Stimulated activated CD4-positive, alpha-beta T cell treated with anti-CD3 and anti-CD28 coated beads, TNF-alpha, amount 100 ng/mL, for 4 hours (primary cell): ENCODE results near the gene FGD4.
"Not testable (repeated sequence)": the region's sequence is repeated elsewhere in the genome, so short reads cannot be mapped to it uniquely, and the experiment has no call there.

Source experiments
- DNase-seq, 3 experiments: peaks; one replicate each; pipeline ENCODE4 v3.0.0-alpha.2; 2020; ENCODE audit warnings: low read depth in 3 of 3

The FGD4 gene

DNA sequence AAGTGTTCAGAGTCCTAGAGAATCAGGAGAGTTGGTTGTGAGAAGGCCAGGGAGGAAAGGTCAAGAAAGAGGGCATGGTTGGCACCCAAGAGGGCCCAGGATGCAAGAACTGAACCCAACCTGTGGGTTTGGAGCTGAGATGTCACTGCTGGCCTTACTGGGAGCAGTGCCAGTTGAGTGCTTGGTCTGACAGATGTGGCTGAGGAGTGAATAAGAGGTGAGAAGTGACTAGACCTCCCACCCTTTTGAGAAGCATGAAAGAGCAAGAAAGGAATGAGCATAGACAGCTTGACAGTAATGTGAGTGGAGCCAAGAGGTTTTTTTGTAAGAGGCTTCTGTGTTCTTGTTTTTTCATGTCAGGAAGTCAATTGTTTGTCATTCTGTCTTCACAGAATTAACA is 95.3 kb downstream of the FGD4 start:
- no peak for DNase-seq

DNA sequence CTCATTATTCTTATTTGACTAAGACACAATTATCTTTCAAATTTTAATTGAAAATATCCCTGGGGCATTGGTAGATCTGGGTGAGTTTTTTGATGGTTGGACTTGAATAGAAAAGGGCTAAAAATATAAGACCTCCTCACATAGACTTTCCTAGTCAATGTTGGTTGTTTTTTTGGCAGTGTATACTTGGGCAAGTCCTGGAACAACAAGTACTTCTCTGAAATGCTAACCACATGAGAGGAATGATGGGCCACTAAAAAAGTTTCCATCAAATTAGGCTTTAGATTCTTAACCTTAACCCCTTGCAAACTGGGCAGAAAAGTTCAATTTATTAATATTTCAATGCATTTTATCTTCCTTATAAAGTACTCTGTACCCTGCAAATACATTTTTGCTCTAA is 97.6 kb downstream of the FGD4 start:
- no peak for DNase-seq

DNA sequence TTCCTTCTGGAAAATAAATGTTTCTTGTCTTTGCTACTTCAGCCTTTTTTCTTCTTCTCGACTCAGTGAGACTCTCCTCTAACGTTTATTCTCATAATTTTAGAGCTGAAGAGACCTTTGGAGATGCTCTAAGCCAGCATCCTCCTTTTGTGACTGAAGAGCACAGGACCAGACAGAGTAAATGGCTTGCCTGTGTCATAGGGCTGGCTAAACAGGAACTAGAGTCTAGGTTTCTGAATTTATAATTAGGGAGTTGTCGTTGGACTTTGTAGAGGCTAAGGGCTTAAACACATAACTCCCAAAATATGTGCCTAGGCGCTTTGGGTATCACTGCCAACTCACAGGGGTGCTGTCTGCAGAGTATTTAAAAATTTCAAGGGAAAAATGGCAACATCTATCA is 98.5 kb downstream of the FGD4 start:
- no peak for DNase-seq

DNA sequence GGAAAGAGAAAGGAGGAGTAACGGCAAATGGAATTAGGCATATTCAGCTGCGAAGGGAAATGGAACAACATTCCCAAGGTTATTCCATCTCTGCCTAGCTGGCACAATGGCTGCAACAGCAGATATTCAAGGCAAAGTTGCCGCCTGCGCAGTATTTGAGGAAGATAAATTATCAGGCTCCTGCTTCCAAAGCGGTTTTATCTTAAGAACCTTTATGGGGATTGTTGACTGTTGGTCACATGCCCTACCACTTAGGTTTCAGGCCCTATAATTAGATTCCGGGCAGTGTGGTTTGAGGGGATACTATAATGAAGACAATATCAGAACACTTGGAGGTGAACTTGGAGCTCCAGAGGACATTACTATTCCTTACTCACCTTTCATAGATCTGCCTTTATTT is 99.7 kb downstream of the FGD4 start:
- no peak for DNase-seq

DNA sequence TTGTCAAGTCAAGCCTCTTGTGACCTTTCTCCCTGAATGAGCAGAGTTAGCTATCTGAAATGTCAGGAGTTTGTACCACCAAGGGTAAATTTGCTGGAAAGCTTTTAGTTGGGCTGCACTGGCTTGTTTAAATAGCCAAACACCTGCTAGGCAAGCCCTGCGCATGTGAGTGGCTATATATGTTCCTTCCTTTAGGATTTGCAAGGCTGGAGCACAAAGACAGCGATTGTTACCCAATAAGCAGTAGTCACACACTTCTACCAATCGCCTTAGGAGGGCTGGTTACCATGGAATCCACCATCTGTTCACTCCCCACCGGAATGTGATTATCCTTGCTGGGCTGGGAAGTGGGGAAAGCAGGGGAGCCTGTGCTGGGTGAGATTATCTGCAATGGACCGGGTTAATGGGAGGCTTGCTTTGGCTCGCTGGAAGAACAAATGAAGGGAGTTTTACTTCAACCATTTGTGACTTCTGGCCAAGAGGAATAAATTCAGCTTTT is 102.5 kb downstream of the FGD4 start:
- DNase-seq: no peak

DNA sequence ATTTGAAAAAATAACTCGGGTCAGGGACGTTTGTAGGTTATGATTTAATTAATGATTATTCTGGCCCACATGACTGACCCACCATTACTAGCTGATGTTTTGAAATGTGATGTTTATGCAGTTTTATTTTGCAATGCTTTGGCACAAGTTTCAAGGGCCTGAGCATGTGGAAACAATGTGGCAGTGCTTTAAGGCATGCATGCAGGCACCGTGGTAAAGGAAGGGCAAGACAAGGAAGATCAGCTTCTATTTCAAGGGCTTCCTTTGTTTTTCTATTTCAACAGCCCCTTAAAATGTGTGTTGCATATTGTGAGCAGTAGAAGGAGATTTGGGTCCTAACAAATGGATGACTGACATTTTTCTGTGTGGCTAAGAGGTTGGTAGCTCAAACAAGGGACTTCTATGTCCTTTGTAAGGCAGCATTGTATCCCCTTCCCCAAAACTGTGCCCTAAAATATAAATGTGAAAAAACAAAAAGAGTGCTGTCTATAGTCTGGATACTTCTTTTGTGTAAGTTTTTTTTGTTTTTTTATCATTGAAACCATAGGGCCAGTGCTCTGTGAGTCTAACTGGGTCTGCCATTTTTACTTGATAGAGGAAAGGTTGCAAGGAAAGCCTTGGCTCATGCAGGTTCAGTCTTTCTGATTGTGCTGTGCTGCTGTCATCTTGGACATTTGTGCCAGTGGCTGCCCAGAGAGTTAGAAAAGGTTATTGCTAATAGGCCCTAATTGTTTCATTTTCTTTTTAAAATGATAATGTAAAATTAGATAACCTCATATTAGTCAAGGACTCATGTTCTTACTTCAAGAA is 103.5 kb downstream of the FGD4 start:
- no peak for DNase-seq

DNA sequence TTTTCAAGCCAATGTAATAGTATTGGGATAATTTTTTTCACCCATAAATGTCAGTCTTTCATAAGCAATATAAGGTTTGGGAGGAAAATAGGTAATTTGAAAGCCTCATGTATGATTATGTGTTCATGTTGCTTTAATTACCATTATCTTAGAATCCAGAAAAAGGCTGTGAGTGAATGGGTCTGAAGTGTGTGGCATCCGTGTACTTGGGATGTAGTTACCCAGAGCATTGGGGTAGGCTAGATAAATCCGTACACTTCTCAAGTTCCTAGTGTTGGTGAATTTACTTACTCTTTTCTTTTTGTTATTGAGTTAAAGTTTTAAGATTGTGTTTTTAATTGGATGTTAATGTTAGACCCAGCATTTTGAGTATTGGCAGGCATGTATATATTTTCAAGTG is 104.4 kb downstream of the FGD4 start:
- no peak for DNase-seq

DNA sequence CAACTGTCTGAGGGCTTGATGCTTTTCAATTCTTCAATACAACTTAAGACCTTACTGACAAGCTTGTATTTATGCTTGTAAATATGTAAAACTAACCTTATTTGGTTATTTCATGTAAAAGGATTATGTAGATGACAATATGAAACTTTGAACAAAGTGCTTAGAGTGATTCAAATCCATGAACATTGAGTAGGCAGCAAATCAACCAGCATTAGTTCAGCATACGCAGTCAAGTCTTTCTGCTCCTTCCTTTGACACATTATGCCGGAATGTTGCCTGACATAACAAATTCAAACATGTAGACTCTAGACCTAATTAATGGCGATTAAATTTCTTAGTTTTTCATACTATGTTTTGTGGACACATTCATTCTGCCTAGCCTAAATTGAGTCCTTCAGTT is 105.2 kb downstream of the FGD4 start:
- no peak for DNase-seq

DNA sequence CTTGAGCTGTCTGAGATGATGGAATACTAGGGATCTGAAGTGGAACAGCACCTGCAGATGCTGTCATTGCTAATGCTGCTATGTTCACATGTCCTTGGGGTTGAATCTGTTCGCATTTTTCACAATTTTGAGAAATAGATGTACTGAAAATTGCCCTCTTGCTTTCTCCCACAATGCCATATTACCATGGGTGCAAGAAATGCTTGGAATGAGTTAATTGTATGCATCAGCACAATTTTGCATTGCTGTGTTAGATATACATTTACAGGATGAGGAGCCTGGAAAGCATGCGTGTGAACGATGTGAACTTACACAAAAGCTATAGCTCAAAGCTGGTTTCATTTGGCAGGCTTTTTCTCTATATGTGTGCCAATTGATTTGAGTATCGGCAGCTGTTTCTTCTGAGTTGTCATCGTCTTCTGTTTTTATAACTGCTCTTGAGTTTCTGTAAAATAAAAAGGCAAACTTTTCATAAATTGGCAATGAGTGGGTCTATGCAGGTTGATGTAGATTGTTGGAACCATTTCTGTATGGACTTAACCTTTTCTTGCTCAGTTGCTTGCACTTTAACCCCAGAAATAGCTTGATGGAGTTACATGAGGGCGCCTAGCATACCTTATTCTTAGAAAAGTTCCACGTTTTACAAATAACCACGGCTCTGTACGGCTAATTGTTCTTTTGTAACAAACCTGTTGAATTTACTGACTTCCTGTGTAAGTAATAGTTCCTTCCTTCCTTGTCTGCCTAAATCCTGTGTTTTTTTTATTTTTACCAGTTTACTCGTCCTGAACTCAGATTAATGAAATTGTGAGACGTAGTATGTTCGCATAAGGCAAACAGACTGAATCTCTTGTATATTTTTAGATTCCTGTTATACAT is 105.9 kb downstream of the FGD4 start:
- DNase-seq: no peak

DNA sequence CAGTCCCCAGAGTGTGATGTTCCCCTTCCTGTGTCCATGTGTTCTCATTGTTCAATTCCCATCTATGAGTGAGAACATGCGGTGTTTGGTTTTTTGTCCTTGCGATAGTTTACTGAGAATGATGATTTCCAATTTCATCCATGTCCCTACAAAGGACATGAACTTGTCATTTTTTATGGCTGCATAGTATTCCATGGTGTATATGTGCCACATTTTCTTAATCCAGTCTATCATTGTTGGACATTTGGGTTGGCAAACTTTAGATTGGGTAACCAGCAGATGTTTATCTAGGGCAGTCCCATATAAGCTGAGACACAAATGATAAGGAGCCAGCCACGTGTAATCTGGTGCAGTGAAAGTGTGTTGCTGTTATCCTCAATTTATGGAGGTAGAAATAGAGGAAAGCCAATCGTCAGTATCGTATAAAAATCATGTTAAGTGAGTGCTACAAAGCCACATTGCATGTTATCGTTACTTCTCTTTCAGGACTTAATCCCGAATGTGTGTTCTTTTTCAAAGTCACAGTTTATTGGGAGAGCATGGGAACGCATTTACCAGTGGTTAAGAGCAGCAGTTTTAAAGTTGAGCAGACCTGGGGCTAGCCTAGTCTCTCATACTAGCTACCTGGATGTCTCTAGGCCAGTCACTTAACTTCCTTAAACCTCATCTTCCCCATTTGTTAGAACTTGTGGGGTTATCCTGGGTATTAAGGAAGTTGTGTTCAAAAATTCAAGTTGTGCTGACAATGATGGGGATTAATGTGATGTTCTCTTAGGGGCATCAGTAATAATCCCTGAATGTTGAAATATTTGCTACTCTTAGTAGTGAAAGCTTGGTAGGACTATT is 108.0 kb downstream of the FGD4 start:
- DNase-seq: not testable (repeated sequence)

DNA sequence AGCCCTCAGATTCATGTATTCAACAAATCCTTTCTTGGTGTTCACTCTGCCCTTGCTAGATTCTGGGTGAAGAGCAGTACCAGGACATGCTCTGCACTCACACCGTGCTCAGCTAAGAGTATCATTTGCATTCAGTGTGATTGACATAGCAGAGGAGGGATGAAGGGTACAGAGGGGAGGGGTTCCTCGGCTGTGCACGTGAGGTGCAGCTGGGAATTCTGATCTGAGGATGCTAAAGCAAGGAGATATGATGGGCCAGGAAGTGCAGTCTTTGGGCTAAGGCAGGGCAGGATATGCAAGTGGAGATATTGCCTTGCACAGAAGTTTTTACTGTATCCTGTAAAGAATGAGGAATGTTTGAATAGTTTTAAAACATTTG is 108.6 kb downstream of the FGD4 start:
- no peak for DNase-seq

DNA sequence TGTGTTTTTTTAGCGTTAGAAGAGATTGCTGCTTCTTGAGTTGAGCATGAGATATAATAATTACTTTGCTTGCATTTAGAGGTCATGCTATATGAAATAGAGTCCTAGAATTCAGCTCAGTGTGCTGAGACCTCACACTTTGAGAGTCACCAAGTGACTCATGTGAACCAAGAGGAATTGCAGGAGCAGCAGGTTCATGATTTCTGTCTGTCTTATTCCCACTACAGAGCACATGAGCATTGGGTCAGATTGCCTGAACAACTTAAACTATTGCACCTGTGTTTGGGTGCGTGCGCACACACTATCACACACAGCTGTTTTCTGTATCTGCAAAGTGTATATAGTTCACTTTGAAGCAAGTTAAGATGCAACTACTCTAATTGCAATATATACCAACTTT is 109.3 kb downstream of the FGD4 start:
- no peak for DNase-seq

DNA sequence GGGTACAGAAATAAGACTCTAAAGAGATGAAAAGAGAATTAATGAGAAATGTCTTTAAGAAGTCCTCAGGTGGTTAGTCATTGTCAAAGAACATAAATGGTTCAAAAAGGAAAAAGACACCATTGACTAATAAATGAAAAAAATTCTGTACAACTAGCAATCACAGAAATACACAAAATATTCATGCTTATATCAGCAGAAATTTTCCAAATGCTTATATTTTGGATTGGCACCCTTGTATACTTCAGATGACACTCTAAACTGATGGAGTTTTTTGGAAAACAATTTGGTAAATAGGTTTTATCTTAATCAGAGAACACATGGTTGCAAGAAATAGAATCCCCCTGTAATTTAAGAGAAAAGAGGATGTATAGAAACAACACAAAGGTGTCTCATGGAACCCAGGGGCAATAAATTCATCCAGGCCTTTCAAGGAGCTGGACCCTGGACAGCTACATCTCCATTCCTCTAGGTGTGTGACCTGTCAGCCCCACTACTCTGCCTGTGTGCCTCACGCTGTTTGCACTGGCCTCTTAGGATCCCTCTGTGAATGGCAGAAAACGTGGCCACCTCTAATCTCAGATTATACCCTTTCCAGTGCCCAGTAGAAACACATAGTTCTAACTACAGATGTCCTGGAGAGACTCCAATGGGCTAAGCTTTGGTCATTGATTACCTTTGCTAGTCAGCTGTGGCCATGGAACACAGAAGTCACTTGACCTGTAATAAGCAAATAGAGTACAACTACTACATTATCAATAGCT is 110.2 kb downstream of the FGD4 start:
- no peak for DNase-seq

DNA sequence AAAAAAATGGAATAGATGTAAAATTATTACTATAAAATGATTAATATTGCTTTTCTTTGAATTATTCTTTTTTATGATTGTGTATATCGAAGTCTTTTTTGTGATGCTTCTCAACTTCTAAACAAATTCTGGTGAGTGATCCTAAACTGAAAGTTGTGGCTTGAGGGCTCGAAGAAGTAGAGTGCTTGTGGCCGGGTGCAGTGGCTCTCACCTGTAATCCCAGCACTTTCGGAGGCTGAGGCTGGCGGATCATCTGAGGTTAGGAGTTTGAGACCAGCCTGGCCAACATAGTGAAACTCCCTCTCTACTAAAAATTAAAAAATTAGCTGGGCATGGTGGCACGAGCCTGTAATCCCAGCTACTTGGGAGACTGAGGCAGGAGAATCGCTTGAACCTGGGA is 112.6 kb downstream of the FGD4 start:
- not testable (repeated sequence) for DNase-seq

DNA sequence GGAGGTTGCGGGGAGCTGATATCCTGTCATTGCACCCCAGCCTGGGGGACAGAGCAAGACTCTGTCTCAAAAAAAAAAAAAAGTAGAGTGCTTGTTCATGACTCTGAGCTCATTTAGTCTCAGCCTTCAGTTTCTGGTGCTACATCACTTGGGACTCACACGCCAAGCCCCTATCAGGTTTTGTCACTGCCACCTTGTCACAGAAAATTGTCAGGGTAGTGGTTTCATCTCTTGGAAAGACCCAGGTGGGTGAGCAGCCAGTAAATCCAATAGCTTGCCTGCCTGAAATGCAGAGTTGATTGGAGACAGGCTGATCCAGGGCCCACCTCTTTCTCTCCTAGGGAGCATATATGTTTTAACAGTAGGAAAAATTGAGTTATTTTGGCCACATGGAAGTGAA is 113.0 kb downstream of the FGD4 start:
- no peak for DNase-seq

DNA sequence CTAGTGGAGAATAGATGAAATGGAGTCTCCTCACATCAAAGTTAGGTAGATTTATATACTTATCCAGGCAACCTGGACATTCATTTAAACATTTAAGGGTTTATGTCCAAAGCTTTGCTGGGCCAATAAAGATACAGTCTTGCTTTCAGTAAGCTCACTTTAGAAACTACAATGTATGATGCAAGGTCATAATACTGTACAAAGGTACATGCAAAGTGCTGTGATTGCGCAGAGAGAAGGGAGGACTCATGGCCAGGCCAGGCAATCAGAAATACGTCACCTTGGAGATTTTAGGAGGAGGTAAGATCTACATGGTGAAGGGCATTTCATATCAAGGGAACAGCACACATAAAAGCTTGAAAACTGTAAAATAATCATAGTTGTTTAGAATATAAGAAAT is 113.6 kb downstream of the FGD4 start:
- DNase-seq: no peak

DNA sequence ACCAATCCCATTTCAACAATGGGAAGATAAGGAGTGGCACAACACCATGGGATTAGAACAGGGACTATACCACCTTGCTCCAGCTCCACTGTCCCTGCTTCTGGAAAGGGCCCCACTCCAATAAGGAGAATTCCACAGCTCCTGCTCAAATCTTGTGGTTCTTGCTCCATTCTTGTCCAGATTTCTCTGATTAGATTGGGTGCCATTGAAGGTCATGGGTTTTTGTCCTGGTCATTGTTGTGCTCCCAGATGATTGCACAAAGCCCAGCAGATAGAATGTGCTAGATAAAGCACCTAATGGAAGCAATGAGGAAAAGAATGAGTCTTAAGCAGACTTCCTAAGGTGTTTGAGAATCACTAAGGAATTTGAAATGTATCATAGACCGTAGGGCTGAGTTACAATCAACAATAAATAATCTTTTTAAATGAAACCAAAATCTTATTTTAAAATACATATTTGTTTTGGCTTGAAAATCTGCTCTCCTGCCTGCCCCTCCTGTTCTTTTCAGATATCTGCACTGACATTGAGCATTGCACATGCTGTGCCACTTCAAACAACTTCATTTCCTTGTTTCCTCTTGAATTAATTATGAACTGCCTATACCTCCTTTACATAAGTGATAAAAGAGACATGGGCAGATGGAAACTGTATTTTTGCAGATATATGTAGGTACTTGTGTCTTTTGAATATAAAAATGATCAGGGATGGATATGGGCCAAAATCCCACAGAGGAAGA is 115.9 kb downstream of the FGD4 start:
- no peak for DNase-seq

DNA sequence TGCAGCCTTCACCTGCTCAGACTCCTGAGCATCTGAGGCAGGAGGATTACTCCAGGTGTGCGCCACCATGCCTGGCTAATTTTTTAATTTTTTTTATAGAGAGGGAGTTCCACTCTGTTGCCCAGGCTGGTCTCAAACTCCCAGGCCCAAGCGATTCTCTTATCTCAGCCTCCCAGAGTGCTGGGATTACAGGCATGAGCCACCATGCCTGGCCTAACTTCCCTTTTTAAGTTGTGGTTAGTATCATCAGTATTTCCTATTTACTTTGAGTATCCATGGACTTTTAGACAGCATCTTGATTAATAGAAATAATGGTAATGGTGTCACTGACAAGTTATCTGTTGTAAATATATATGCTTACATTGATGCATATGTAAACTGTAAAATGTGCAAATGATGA is 116.9 kb downstream of the FGD4 start:
- DNase-seq: no peak

DNA sequence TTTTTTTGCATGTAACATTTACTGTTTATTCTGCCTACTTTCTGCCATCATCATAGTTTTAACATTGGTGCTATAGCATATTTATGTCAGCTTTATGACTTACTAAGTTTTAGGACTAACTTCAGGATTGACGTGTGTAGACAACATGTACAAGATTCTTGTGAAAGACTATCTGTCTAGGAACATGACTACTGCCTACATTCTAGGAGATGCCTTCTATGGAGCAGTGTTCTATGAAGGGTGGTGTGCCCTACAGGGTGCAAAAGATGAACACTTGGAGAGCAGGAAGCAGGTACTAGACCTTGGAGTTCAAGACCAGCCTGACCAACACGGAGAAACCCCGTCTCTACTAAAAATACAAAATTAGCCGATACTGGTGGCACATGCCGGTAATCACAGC is 118.6 kb downstream of the FGD4 start:
- DNase-seq: no peak

DNA sequence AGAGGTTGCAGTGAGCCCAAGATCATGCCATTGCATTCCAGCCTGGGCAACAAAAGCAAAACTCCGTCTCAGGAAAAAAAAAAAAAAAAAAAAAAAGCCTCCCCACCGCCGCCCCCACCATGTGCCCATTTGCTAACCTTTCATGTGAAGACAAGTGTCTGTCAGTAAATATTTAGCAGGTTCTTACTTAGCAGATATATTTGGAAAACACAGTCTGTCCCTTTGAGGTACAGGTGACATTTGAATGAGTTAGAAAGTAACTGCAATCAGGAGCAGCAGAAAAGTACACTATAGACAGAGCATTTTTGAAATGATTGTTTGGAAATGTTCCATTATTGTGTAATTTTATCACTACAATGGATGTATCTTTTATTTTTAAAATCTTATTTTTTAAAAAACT is 119.7 kb downstream of the FGD4 start:
- no peak for DNase-seq
